LNCAP (cell line): ENCODE data around the gene GSX1.

Source experiments
- TF ChIP-seq, protein P1 (sequence below): fragments of 450-650 bp; IDR thresholded peaks from 2 replicates; pipeline ENCODE4 v1.5.1; 2017; ENCODE audit warnings: mild to moderate bottlenecking

The GSX1 gene

DNA sequence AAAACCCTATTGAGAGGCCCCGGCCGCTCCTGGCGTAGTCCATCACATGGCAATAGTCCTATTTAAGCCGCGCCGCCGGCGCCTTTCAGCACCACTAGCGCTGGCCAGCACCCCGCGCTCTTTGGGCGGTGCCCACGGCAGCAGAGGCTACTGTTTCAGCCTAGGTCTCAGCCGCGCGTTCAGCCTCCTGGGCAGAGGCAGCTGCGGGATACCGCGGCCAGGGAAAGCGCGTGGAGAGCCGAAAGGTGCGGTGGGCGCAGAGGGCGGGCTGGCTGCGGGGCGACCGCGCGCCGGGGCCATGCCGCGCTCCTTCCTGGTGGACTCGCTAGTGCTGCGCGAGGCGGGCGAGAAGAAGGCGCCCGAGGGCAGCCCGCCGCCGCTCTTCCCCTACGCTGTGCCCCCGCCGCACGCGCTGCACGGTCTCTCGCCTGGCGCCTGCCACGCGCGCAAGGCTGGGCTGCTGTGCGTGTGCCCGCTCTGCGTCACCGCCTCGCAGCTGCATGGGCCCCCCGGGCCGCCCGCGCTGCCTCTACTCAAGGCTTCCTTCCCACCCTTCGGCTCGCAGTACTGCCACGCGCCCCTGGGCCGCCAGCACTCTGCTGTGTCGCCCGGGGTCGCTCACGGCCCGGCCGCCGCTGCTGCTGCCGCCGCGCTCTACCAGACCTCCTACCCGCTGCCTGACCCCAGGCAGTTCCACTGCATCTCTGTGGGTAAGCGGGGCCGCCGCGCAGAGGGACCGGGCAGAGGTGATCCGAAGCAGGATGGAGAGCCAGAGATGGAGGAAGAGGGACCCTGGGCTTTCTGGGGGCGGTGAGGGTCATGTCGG lies at the start of gene GSX1:
Gene GSX1 (plus strand): TSS at position 91 of the 826 bp plus-strand sequence. CDS start 208 bp downstream, at position 299.
- TF ChIP-seq, protein P1, sequence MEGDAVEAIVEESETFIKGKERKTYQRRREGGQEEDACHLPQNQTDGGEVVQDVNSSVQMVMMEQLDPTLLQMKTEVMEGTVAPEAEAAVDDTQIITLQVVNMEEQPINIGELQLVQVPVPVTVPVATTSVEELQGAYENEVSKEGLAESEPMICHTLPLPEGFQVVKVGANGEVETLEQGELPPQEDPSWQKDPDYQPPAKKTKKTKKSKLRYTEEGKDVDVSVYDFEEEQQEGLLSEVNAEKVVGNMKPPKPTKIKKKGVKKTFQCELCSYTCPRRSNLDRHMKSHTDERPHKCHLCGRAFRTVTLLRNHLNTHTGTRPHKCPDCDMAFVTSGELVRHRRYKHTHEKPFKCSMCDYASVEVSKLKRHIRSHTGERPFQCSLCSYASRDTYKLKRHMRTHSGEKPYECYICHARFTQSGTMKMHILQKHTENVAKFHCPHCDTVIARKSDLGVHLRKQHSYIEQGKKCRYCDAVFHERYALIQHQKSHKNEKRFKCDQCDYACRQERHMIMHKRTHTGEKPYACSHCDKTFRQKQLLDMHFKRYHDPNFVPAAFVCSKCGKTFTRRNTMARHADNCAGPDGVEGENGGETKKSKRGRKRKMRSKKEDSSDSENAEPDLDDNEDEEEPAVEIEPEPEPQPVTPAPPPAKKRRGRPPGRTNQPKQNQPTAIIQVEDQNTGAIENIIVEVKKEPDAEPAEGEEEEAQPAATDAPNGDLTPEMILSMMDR = no peak

DNA sequence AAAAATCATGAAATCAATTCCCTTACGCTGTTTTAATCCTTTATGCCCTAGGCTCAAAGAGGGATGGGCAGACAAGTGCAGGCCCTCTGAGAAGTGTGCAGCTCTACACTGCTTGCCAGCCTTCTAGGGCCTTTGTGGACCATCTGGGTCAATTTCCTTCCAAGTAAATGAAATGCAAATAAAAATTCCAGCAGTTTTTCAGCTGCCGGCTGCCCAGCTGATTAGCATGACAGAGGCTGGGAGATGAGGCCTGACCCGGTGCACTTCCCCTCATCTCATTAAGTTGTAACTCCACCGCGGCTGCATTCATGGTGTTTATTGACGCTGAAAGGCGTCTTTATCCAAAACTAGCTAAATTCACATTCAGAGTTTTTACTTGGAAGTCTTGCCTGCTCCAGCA lies 47.5 kb upstream of the GSX1 start:
- TF ChIP-seq, protein P1 = no peak

DNA sequence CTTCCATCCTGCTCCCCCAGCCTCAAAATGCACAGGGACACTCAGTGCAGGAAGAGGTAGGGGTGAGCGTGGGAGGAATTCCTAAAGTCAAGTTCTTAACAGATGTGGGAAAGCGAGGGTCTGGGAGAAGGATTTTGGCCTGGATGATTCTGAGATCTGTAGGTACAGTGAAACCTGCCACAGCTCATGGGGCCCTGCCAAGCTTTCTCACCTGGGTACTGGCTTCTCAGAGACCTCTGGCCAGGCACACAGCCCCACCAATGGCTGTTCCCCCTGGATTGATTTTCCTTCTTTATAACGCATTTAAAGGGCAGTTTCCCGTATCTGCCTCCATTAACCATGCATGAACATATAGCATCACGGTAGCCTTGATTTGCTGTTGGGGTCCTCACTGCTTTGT lies 47.0 kb upstream of the GSX1 start:
- TF ChIP-seq, protein P1 = no peak

DNA sequence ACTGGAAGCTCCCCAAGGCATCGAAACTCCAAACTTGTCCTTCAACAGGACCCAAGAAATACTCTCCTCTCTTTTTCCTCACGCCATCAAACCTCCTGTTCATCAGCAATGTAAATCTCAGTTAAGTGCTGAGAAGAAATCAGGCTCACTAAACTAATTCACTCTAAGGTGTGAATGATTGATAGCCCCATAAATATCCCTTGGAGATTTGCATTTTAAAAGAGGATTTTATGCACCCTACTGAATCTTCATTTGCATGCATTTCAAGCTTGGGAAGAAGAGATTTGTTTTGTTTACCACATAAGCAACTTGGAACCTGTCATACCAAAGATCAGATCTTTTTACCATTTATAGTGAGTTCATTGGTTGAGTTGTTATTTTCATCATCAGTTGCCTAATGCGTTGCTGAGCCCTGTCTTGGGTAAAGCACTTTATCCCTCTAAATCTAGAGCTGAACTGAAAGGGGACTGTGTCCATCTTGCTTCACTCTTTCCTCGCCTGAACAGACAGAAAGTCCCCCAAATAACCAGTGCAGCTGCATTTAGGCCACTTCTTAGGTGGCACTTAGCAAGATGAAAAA lies 40.2 kb upstream of the GSX1 start:
- TF ChIP-seq, protein P1 = no peak

DNA sequence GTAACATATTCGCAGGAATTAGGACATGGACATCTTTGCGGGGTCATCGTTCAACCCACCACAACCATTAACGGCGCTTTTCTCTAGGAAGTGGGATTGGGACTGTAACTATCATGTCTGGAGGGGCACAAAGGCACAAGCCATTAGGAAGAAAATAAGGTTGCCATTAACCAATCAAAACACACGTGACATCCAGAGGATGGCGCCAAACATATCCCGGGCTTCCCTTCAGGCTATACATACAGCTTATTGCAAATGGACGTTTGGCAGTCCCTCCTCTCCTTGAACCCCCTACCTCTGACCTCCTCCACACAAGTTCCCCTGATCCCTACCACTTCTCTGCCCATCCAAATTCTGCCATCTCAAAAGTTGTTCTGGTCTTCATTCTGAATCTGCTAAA lies 26.6 kb upstream of the GSX1 start:
- TF ChIP-seq, protein P1 = no peak

DNA sequence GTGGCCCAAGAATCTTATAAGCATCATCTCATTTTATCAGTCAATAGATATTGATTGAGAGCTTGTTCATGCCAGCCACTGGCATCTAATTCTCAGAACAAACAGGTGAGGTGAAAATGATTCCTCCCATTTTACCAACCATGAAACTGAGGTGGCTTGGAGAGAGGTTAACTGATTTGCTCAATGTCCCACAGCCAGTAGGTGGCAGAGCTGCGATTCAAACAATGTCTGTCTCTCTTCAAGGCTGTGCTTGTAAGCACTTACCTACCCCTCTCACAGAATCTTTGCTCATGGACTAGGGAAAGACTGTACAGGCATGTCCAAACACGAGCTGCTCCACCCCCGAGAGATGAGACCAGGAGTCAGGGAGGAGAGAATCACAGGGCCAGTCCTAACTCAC lies 21.5 kb upstream of the GSX1 start:
- TF ChIP-seq, protein P1 = peak; percentile 70

DNA sequence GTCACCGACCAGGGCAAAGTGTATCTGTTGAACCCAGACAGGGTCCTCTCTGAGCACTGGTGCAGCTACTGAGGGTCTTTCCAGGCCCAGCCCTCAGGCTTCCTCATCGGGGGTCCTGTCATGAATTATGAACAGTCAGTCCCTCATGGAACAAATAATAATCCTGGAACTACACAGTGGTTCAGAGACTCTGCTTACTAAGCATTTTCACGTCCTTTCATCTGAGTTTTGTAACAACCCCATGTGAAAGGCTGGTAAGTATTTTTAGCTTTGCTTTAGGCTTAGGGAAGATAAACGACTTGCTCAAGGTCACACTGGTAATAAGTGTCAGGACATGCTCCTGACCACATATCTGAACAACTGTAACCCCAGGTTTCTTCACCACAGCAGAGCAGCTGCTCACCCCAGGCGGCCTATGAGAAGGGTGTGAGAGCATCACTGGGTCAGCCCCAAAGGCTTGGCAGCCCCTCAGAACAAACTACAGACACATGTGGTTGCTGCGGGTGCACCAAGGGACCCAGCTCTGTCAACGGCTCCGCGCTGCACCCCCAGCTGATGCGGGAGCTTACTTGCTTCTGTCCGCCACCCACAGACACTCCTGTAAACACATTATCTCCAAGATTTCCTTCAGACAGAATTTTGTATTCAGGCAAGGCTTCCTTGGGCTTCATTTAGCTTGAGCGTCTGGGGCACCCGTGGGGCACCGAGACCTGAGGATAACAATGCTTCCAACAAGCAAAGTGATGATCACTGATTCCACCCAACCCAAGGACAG lies 19.4 kb upstream of the GSX1 start:
- TF ChIP-seq, protein P1 = no peak
